ENCODE results near the gene MT1F.

MT1F gene

DNA sequence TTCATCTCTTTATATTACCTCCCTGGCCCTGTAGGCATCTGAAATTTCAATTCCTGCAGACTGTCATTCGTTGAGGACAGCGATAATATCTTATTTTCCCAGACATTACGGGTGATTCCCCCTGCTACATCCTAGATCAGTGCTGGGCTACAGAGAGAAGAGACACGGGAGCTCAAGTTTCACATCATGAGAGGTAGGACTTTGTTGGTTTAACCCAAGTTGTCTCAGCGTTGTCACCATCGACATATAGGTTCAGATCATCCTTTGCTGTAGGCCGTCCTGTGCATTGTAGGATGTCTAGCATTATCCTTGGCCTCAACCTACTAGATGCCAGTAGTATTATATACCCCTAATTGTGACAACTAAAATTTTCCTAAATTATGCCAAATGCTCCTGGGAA is 43.8 kb downstream of the MT1F start:
- no peak for DNase-seq

DNA sequence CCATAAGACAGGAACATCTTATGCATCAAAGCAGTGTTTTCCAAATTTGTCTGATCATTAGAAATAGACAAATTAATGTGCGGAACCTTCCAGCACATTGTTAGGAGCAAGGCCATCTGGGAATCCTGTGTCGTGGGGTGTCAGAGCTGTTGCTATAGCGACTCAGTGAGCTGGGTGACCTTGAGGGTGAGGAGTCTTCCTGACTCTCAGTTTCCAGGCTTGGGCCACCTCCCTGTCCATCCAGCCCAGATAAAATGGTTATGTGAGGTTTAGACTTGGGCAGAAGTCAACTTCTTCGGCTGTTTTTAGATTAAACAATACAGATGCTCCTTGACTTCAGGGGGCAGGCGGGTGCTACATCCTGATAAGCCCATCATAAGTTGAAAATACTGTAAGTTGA is 45.1 kb downstream of the MT1F start:
- no peak for DNase-seq
